ENCODE measurements around the gene CBX5. TPM values are rescaled to one million over a fixed set of nuclear protein-coding genes. Genes with fewer than 3 reads are reported as not detected.

CBX5 gene
- total and polyA plus RNA-seq, 9 of the 15 experiments (the other 6 are each of a cell fraction or from before 2014, with no cell fraction given), result 32.6 to 102 (median 59.2) TPM

- TF ChIP-seq KLF10 (CRISPR knock-in tag; IDR thresholded peaks at IDR 0.05) (no peak), SMAD4 (CRISPR knock-in tag; conservative IDR thresholded peaks at IDR 0.05) (0 out of 2 replicates have a peak, but pooled peaks have one; percentile 18), ZBTB12 (CRISPR knock-in tag; IDR thresholded peaks at IDR 0.05) (no peak), HNRNPK (IDR thresholded peaks at IDR 0.05; ENCODE audit: low read depth, low read length, poor library complexity, severe bottlenecking) (no peak), KDM4B (IDR thresholded peaks at IDR 0.05; ENCODE audit: borderline replicate concordance in 2 of 2, low read depth in 1 of 2) (no peak), ZNF766 (CRISPR knock-in tag; conservative IDR thresholded peaks at IDR 0.05) (0 out of 2 replicates have a peak, but pooled peaks have one; percentile 18), ZNF77 (CRISPR knock-in tag; IDR thresholded peaks at IDR 0.05) (no peak), E4F1 (CRISPR knock-in tag; IDR thresholded peaks at IDR 0.05; ENCODE audit: borderline replicate concordance) (no peak), SNAPC5 (CRISPR knock-in tag; IDR thresholded peaks at IDR 0.05) (no peak), HMGXB4 (CRISPR knock-in tag; IDR thresholded peaks at IDR 0.05) (no peak), POLR3A (IDR thresholded peaks at IDR 0.05; ENCODE audit: borderline replicate concordance, extremely low read depth, insufficient read depth, insufficient read length) (no peak), USF1 (CRISPR knock-in tag; IDR thresholded peaks at IDR 0.05) (no peak), ELF1 (tag; IDR thresholded peaks at IDR 0.05) (no peak), GTF2B (IDR thresholded peaks at IDR 0.05; ENCODE audit: extremely low read depth, insufficient read length) (no peak), KDM2B (CRISPR knock-in tag; IDR thresholded peaks at IDR 0.05) (no peak), POLR2A (conservative IDR thresholded peaks at IDR 0.05) (peak; percentile 34), NCOA4 (IDR thresholded peaks at IDR 0.05; ENCODE audit: partially characterized antibody) (no peak), THRAP3 (IDR thresholded peaks at IDR 0.05; ENCODE audit: borderline replicate concordance) (no peak), SREBF2 (CRISPR knock-in tag; IDR thresholded peaks at IDR 0.05) (no peak), CBX5 (IDR thresholded peaks at IDR 0.05; ENCODE audit: borderline replicate concordance, low read depth) (no peak), CBFA2T2 (conservative IDR thresholded peaks at IDR 0.05) (peak; percentile 82), ARID1B (IDR thresholded peaks at IDR 0.05) (peak; percentile 81)
These were observed 16.6 kb upstream of the CBX5 start (continued) for GRCh38 chr12:54296393-54297099.
